ENCODE data around the gene PRDM16.

- TF ChIP-seq CTCF (conservative IDR thresholded peaks at IDR 0.05; ENCODE audit: low read depth, low read length), result no peak
- no peak for TF ChIP-seq MXI1 (IDR thresholded peaks at IDR 0.05; ENCODE audit: borderline replicate concordance, low read depth, low read length)
- TF ChIP-seq RFX5 (IDR thresholded peaks at IDR 0.05; ENCODE audit: low read depth, low read length), result no peak
- TF ChIP-seq POLR2A (IDR thresholded peaks at IDR 0.05; ENCODE audit: low read depth, low read length), result no peak
- TF ChIP-seq MAFK (IDR thresholded peaks at IDR 0.05; ENCODE audit: low read depth, low read length), result no peak
- TF ChIP-seq CEBPB (IDR thresholded peaks at IDR 0.05; ENCODE audit: low read depth, low read length), result no peak
These were observed 10.5 kb downstream of the PRDM16 start for GRCh38 chr1:3079381-3080052.
